ENCODE measurements around the gene ATRIP. TPM values are rescaled to one million over a fixed set of nuclear protein-coding genes. Genes with fewer than 3 reads are reported as not detected.

The ATRIP gene
- total and polyA plus RNA-seq, 10 of the 15 experiments (the other 5 are each of a cell fraction or from before 2014, with no cell fraction given) = 1.4 to 16.0 (median 10.1) TPM

GRCh38 chr3:48416546-48416945 lies 30.0 kb upstream of the ATRIP start:
- POLR2A ChIA-PET = interaction anchor here (0.6 kb wide), 2 partner anchors 289 to 475 kb away, joined by 3 to 4 read pairs; no protein-coding TSS in a partner anchor
- in situ Hi-C loops (cut with MboI) = no loop called here
- intact Hi-C loops (cut with micrococcal nuclease; ENCODE audit: unreplicated experiment) = no loop called here
- H3K4me1 ChIP-seq (ENCODE audit: control insufficient read depth, insufficient read depth, low read length) = no peaks in the 10 kb centered on the region
- H3K4me2 ChIP-seq (ENCODE audit: control insufficient read depth, insufficient read depth) = no peak overlapping the region
- H3K4me3 ChIP-seq = no peak overlapping the region
- no peak overlapping the region for H3K9ac ChIP-seq (ENCODE audit: control insufficient read depth, insufficient read depth, low read length)
- TF ChIP-seq EED (IDR thresholded peaks at IDR 0.05; ENCODE audit: low read depth) (no peak), MLLT1 (IDR thresholded peaks at IDR 0.05) (no peak), CEBPZ (IDR thresholded peaks at IDR 0.05; ENCODE audit: low read depth, low read length) (no peak), JUNB (IDR thresholded peaks at IDR 0.05) (no peak), RUNX3 (IDR thresholded peaks at IDR 0.05; ENCODE audit: low read length) (no peak), HDAC6 (IDR thresholded peaks at IDR 0.05; ENCODE audit: unreplicated experiment) (no peak), GABPA (IDR thresholded peaks at IDR 0.05; ENCODE audit: low read depth) (no peak)
- no peak overlapping the region for H3K27ac ChIP-seq (ENCODE audit: control insufficient read depth, insufficient read depth)
- H3K27me3 ChIP-seq (replicated peaks in 1 of 2; ENCODE audit: control insufficient read depth in 2 of 2, insufficient read depth in 2 of 2, low read length in 1 of 2) = no peaks in the 10 kb centered on the region
- SMC1A ChIA-PET (ENCODE audit: uncharacterized antibody, unreplicated experiment) = interaction anchor here (2.0 kb wide), 1 partner anchor 15 kb away, joined by 7 read pairs; no protein-coding TSS in a partner anchor
- DNase-seq (ENCODE audit: low read depth, low spot score) (no peak), FAIRE-seq (no peak), ATAC-seq (no peak)
- H3K9me3 ChIP-seq (replicated peaks; ENCODE audit: control insufficient read depth, insufficient read depth, low read length) = no peaks in the 10 kb centered on the region
- CTCF ChIA-PET = interaction anchor here (1.2 to 22.0 kb wide), 2 partner anchors 10 to 20 kb away, joined by 3 to 757 read pairs; partner anchors contain the start of genes CCDC51 and TMA7
- WGBS (ENCODE audit: insufficient coverage, insufficient replicate concordance, low lambda C conversion rate, missing lambda C conversion rate) = 1% methylated on average over 4 of the region's 4 CpGs
- H2AFZ ChIP-seq (ENCODE audit: control insufficient read depth, low read depth, low read length) = no peak overlapping the region
- H3K79me2 ChIP-seq (ENCODE audit: control insufficient read depth, insufficient read depth, low read length) = no peaks in the 10 kb centered on the region
- no peaks in the 10 kb centered on the region for H3K36me3 ChIP-seq (ENCODE audit: control insufficient read depth in 2 of 2, insufficient read depth in 2 of 2, low read length in 1 of 2)
- RAD21 ChIA-PET (ENCODE audit: unreplicated experiment) = interaction anchor here (3.8 kb wide), 1 partner anchor 20 kb away, joined by 15 read pairs; no protein-coding TSS in a partner anchor
- H4K20me1 ChIP-seq (ENCODE audit: control insufficient read depth, insufficient read depth) = no peaks in the 10 kb centered on the region
- BruUV-seq (replicated peaks) = no TSS peak

Data from GM12878 (cell line).